HCT116 (cell line): ENCODE results near the gene ACTR3C.

Experiments
- EZH2 ChIP-seq: fragments of 200-600 bp; sonication (generic); IDR thresholded peaks from 2 replicates; pipeline ENCODE4 v1.6.1; 2017; ENCODE audit warnings: antibody characterized with exemption, mixed run types
- JUND ChIP-seq: IDR thresholded peaks from 2 replicates; pipeline ENCODE4 v1.6.1; 2012
- POLR2A ChIP-seq: IDR thresholded peaks from 2 replicates; pipeline ENCODE4 v1.7.0; 2011; ENCODE audit warnings: borderline replicate concordance; ENCODE audit not compliant: insufficient read depth, insufficient read length; ENCODE audit errors: extremely low read depth
- POLR2AphosphoS5 ChIP-seq: IDR thresholded peaks from 2 replicates; pipeline ENCODE4 v1.6.1; 2011; ENCODE audit warnings: mild to moderate bottlenecking, low read depth, low read length, moderate library complexity
- YY1 ChIP-seq: IDR thresholded peaks from 2 replicates; pipeline ENCODE4 v1.6.1; 2011; ENCODE audit warnings: low read length, low read depth, moderate library complexity, mild to moderate bottlenecking; ENCODE audit not compliant: insufficient replicate concordance; ENCODE audit errors: extremely low read depth
- TF ChIP-seq, protein P1 (sequence below), 3 experiments: fragments of 200-600 bp in 1 of 3; sonication (generic) in 1 of 3; IDR thresholded peaks in 2 of 3; conservative IDR thresholded peaks in 1 of 3; 2 replicates each; pipeline ENCODE4 v1.5.1; 2012 to 2017; ENCODE audit warnings: low read depth in 2 of 3, low read length in 2 of 3, antibody characterized with exemption in 1 of 3, borderline replicate concordance in 1 of 3, control low read depth in 1 of 3, mild to moderate bottlenecking in 1 of 3, mixed read lengths in 1 of 3, mixed run types in 1 of 3, moderate library complexity in 1 of 3; ENCODE audit not compliant: insufficient read depth in 1 of 3
- TF ChIP-seq, protein P2 (sequence below): IDR thresholded peaks from 2 replicates; pipeline ENCODE4 v1.6.1; 2012; ENCODE audit warnings: low read depth
- TF ChIP-seq, protein P3 (sequence below): IDR thresholded peaks from 2 replicates; pipeline ENCODE4 v1.6.1; 2012
- TF ChIP-seq, protein P4 (sequence below): IDR thresholded peaks from 2 replicates; pipeline ENCODE4 v1.6.1; 2011; ENCODE audit warnings: mild to moderate bottlenecking, low read length, moderate library complexity; ENCODE audit not compliant: insufficient replicate concordance; ENCODE audit errors: extremely low read depth

DNA sequence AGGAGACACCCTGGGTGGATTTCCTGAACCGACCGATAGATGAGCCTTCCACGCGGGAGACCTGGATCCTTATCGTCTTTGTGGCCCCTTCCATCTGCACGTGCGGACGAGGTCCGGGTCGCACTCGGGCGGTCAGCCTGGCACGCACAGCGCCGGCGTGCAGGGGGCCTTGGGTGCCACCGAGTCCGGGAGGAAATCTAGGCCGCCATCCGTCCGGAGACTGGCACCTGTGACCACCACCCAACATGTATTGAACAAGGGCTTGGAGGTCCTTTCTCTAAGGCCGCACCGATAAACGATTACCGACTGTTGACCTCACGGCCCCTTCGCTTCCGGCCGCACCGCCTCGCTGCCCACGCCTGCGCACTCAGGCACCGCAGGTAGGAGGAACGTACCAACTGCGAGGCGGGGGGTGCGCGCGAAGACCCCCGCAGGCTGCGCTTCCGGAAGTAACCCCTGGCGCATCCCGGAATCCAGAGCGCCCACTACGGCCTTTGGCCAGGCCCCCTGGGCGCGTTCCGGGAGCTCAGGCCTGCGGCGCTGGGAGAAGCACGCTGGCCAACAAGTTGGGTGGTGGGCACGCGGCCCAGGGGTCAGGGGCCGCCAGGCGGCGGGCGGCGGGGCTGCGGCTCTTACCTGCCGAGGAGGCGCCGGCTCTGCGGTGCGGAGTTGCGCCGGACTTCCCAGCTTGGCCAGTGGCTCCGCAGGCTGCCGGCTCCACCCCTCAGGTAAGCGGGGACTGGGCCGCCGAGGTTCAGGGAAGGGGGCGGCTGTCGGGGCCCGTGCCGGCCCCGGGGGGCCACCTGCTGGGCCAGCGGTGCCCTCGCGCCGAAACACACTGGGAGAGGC lies at the start of gene ACTR3C, which contains the start of gene LRRC61:
- TF ChIP-seq, protein P1, sequence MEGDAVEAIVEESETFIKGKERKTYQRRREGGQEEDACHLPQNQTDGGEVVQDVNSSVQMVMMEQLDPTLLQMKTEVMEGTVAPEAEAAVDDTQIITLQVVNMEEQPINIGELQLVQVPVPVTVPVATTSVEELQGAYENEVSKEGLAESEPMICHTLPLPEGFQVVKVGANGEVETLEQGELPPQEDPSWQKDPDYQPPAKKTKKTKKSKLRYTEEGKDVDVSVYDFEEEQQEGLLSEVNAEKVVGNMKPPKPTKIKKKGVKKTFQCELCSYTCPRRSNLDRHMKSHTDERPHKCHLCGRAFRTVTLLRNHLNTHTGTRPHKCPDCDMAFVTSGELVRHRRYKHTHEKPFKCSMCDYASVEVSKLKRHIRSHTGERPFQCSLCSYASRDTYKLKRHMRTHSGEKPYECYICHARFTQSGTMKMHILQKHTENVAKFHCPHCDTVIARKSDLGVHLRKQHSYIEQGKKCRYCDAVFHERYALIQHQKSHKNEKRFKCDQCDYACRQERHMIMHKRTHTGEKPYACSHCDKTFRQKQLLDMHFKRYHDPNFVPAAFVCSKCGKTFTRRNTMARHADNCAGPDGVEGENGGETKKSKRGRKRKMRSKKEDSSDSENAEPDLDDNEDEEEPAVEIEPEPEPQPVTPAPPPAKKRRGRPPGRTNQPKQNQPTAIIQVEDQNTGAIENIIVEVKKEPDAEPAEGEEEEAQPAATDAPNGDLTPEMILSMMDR (IDR thresholded peaks at IDR 0.05 in 2 of 3, conservative IDR thresholded peaks at IDR 0.05 in 1 of 3; ENCODE audit: borderline replicate concordance in 1 of 3, insufficient read depth in 1 of 3, low read depth in 2 of 3, low read length in 2 of 3), result no peak
- TF ChIP-seq JUND (no peak), YY1 (no peak), POLR2A (peak; percentile 70), EZH2 (no peak), POLR2AphosphoS5 (peak; percentile 49; the same call in 1 of the 2 replicates)
- TF ChIP-seq, protein P2, sequence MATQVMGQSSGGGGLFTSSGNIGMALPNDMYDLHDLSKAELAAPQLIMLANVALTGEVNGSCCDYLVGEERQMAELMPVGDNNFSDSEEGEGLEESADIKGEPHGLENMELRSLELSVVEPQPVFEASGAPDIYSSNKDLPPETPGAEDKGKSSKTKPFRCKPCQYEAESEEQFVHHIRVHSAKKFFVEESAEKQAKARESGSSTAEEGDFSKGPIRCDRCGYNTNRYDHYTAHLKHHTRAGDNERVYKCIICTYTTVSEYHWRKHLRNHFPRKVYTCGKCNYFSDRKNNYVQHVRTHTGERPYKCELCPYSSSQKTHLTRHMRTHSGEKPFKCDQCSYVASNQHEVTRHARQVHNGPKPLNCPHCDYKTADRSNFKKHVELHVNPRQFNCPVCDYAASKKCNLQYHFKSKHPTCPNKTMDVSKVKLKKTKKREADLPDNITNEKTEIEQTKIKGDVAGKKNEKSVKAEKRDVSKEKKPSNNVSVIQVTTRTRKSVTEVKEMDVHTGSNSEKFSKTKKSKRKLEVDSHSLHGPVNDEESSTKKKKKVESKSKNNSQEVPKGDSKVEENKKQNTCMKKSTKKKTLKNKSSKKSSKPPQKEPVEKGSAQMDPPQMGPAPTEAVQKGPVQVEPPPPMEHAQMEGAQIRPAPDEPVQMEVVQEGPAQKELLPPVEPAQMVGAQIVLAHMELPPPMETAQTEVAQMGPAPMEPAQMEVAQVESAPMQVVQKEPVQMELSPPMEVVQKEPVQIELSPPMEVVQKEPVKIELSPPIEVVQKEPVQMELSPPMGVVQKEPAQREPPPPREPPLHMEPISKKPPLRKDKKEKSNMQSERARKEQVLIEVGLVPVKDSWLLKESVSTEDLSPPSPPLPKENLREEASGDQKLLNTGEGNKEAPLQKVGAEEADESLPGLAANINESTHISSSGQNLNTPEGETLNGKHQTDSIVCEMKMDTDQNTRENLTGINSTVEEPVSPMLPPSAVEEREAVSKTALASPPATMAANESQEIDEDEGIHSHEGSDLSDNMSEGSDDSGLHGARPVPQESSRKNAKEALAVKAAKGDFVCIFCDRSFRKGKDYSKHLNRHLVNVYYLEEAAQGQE, result no peak
- TF ChIP-seq, protein P3, sequence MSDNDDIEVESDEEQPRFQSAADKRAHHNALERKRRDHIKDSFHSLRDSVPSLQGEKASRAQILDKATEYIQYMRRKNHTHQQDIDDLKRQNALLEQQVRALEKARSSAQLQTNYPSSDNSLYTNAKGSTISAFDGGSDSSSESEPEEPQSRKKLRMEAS, result peak; percentile 79
- TF ChIP-seq, protein P4, sequence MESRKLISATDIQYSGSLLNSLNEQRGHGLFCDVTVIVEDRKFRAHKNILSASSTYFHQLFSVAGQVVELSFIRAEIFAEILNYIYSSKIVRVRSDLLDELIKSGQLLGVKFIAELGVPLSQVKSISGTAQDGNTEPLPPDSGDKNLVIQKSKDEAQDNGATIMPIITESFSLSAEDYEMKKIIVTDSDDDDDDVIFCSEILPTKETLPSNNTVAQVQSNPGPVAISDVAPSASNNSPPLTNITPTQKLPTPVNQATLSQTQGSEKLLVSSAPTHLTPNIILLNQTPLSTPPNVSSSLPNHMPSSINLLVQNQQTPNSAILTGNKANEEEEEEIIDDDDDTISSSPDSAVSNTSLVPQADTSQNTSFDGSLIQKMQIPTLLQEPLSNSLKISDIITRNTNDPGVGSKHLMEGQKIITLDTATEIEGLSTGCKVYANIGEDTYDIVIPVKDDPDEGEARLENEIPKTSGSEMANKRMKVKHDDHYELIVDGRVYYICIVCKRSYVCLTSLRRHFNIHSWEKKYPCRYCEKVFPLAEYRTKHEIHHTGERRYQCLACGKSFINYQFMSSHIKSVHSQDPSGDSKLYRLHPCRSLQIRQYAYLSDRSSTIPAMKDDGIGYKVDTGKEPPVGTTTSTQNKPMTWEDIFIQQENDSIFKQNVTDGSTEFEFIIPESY, result no peak
